Left ventricle myocardium inferior (tissue), 1 donor: ENCODE data around the gene PLTP. TPM values are rescaled to one million over a fixed set of nuclear protein-coding genes. Genes with fewer than 3 reads are reported as not detected.
"Not testable (repeated sequence)": the region's sequence is repeated elsewhere in the genome, so short reads cannot be mapped to it uniquely, and the experiment has no call there.

Experiments
- DNase-seq: peaks from one replicate; pipeline ENCODE4 v3.0.0-alpha.2; 2020
- H3K27ac ChIP-seq: fragments of 200-600 bp; replicated peaks from 2 replicates; pipeline ENCODE4 v1.8.0; 2021
- H3K27me3 ChIP-seq: fragments of 200-600 bp; 2 replicates; pipeline ENCODE4 v1.8.0; 2021; ENCODE audit warnings: low read depth
- H3K36me3 ChIP-seq: fragments of 200-600 bp; 2 replicates; pipeline ENCODE4 v1.8.0; 2021
- H3K4me1 ChIP-seq: fragments of 200-600 bp; 2 replicates; pipeline ENCODE4 v1.8.0; 2021
- H3K4me3 ChIP-seq: fragments of 200-600 bp; 2 replicates; pipeline ENCODE4 v1.8.0; 2021; ENCODE audit warnings: mild to moderate bottlenecking, moderate library complexity
- H3K9me3 ChIP-seq: fragments of 200-600 bp; replicated peaks from 2 replicates; pipeline ENCODE4 v1.8.0; 2021
- CTCF ChIP-seq: fragments of 200-600 bp; IDR thresholded peaks from 2 replicates; pipeline ENCODE4 v1.8.0; 2021; ENCODE audit warnings: antibody characterized with exemption, mild to moderate bottlenecking, borderline replicate concordance
- intact Hi-C: fragments of 100-400 bp; cut with micrococcal nuclease; formaldehyde crosslinking; loops from one replicate; pipeline ENCODE4 v1.11.0; 2022
- total RNA-seq: library from RNA; stranded (reverse); fragmentation: NEBNext Ultra II Directional; extraction: Animal tissue kit (Norgen Biotek cat#: 25700); gene quantifications from one replicate; pipeline ENCODE4 v1.2.1, GENCODE V29; 2021
- donor health status: DM: no; HTN: yes; CAD: no; lungs with severe emphysema.

Gene PLTP
- total RNA-seq, 1 donor from 2014 or later: 84.1 TPM

- intact Hi-C loops: no loop called here
- peaks cover 17% of the 10 kb centered on the region for H3K27me3 ChIP-seq
- no peaks in the 10 kb centered on the region for H3K9me3 ChIP-seq
- peaks cover 30% of the 10 kb centered on the region for H3K4me1 ChIP-seq
- no peak overlapping the region for H3K27ac ChIP-seq
- TF ChIP-seq CTCF: no peak
- no peak overlapping the region for H3K4me3 ChIP-seq
- peaks cover 18% of the 10 kb centered on the region for H3K36me3 ChIP-seq
- DNase-seq: no peak
These were observed 3.9 kb downstream of the PLTP start for GRCh38 chr20:45908084-45908483.

- Histone ChIP-seq H3K4me1 (peaks cover 23% of the 10 kb centered on the region), H3K9me3 (no peaks in the 10 kb centered on the region), H3K27me3 (peaks cover 11% of the 10 kb centered on the region), H3K27ac (no peak overlapping the region), H3K36me3 (peaks cover 23% of the 10 kb centered on the region), H3K4me3 (no peak overlapping the region)
- intact Hi-C loops: no loop called here
- no peak for DNase-seq
- no peak for TF ChIP-seq CTCF
These were observed 4.6 kb downstream of the PLTP start for GRCh38 chr20:45907219-45907948.

- Histone ChIP-seq H3K4me1 (peaks cover 9% of the 10 kb centered on the region), H3K36me3 (peaks cover 36% of the 10 kb centered on the region), H3K9me3 (no peaks in the 10 kb centered on the region), H3K4me3 (no peak overlapping the region), H3K27ac (no peak overlapping the region), H3K27me3 (no peaks in the 10 kb centered on the region)
- DNase-seq: no peak
- intact Hi-C loops: no loop called here
- no peak for TF ChIP-seq CTCF
These were observed 6.4 kb downstream of the PLTP start for GRCh38 chr20:45905505-45906079.

DNA sequence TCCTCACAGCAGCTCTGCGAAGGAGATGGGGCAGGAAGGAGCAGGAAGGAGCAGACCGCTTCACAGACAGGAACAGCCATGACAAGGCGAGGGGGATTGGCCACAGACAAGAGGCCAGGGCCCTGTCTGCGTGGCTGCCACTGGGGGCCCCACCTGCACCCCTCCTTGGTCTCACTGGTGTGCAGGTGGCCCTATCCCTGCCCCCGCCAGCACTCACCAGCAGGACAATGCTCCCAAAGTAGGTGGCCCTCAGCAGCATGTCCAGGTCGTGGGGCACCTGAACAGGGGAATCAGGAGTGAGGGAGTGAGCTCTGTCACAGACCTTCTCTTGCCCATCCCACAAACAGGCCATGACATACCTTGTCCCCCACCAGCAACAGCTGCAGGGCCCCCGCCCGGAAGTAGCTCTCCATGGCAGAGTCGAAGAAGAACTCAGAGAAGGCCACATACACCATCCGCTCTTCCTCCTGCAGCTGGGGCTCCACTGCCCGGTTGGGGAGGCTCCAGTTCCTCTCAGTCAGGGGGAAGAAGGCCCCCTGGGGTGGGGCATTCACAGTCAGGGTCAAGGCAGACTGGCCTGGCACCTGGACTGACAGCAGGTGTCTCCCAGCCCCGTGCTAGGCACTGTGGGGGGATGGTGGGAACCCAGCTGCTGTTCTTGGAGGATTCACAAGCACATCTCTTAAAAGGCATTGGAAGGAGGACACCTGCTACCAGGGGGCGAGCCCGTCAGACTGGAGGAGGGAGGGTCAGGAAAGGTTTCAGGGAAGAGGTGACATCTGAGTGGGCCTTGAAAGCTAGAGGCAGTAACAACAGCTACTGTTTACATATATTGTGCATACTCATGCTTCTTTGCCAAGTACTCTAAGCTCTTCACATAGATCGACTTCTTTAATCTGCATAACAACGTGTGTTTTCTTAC lies 7.1 kb downstream of the PLTP start:
- TF ChIP-seq CTCF: no peak
- Histone ChIP-seq H3K4me1 (peaks cover 2% of the 10 kb centered on the region), H3K36me3 (peaks cover 42% of the 10 kb centered on the region), H3K9me3 (no peaks in the 10 kb centered on the region), H3K27me3 (no peaks in the 10 kb centered on the region), H3K4me3 (no peak overlapping the region), H3K27ac (no peak overlapping the region)
- intact Hi-C loops: no loop called here
- DNase-seq: no peak

DNA sequence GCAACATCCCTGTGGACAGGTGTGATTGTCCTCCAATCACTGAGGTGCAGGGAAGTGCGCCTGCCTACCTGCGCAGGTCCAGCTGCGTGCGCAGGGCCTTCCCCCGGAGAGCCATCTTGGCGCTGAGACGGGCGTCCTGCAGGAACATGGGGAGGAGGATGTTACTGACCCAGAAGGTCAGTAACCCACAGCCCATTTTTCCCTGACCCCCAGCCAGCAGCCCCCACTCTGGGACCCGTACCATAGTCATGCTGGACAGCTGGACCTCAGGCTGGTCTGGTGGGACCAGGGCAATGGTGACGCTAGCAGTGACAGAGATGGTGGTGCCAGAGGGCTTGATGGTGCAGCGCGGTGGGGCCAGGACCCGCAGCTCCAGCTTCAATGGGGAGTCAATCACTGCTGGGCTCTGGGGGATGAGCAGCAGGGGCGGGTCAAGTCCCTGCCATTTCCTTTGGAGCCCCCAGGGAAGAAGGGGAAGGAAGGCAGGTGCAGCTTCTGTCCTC lies 9.7 kb downstream of the PLTP start:
- Histone ChIP-seq H3K27ac (no peak overlapping the region), H3K27me3 (no peaks in the 10 kb centered on the region), H3K4me1 (no peaks in the 10 kb centered on the region), H3K4me3 (no peak overlapping the region), H3K36me3 (peaks cover 64% of the 10 kb centered on the region), H3K9me3 (no peaks in the 10 kb centered on the region)
- intact Hi-C loops: no loop called here
- no peak for TF ChIP-seq CTCF
- DNase-seq: no peak

- H3K27me3 ChIP-seq, DNase-seq, H3K27ac ChIP-seq, H3K4me3 ChIP-seq, intact Hi-C loops, H3K9me3 ChIP-seq, H3K4me1 ChIP-seq: not testable (repeated sequence)
- H3K36me3 ChIP-seq: peaks cover 72% of the 10 kb centered on the region
These were observed 10.6 kb downstream of the PLTP start for GRCh38 chr20:45901332-45901731.
